ENCODE data around the gene MCFD2.
"Not testable (repeated sequence)": the region's sequence is repeated elsewhere in the genome, so short reads cannot be mapped to it uniquely, and the experiment has no call there.

DNA sequence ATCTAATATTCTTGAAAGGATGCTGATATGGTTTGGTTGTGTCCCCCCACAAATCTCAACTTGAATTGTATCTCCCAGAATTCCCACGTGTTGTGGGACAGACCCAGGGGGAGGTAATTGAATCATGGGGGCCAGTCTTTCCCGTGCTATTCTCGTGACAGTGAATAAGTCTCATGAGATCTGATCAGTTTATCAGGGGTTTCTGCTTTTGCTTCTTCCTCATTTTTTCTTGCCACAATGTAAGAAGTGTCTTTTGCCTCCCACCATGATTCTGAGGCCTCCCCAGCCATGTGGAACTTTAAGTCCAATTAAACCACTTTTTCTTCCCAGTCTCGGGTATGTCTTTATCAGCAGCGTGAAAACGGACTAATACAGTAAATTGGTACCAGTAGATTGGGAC is 12.6 kb downstream of the MCFD2 start:
- not testable (repeated sequence) for TF ChIP-seq CTCF (IDR thresholded peaks at IDR 0.05; ENCODE audit: insufficient read depth, low read depth, low read length); EZH2 (IDR thresholded peaks at IDR 0.05; ENCODE audit: insufficient read depth, low read length)

Data from astrocyte (in vitro differentiated cells and primary cell).